Measurements from ENCODE around the gene PTPRD. TPM values are rescaled to one million over a fixed set of nuclear protein-coding genes. Genes with fewer than 3 reads are reported as not detected.

PTPRD gene
- total and polyA plus RNA-seq, 2 donors from 2014 or later: 6.4 to 78.9 TPM

DNA sequence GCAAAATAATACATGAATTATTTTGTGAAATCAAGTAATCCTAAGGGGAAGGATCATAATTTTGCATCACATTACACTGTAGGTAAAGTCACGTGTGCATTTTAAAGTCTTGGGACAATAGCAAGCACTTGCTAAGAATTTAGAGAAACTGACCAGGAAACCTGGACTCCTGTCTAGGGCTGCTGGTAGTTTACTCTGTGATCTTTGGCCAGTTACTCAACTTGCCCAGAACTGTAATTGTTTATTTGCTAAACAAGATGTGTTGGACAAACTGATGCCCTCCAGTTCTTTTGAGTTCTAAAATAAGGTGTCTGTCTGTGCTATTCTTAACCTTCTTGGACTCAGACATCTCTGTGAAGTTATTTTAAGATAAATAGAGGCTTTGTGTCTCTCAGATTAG is 2218.5 kb downstream of the PTPRD start:
- Histone ChIP-seq H3K9ac (ENCODE audit: low read length in 3 of 3) (no peak overlapping the region), H3K4me1 (ENCODE audit: control insufficient read depth in 2 of 3, insufficient read depth in 2 of 3, low read depth in 1 of 3, low read length in 3 of 3) (no peaks in the 10 kb centered on the region), H3K9me3 (ENCODE audit: control insufficient read depth in 2 of 3, insufficient read depth in 1 of 3, low read length in 3 of 3) (no peaks in the 10 kb centered on the region), H3K27ac (ENCODE audit: low read depth in 2 of 2, low read length in 2 of 2) (no peak overlapping the region), H3K27me3 (ENCODE audit: control insufficient read depth, insufficient read depth, low read length) (no peaks in the 10 kb centered on the region), H3K4me3 (ENCODE audit: low read length in 3 of 3) (no peak overlapping the region), H3K36me3 (ENCODE audit: control insufficient read depth in 2 of 3, insufficient read depth in 3 of 3, low read length in 3 of 3) (no peaks in the 10 kb centered on the region)
- no peak for DNase-seq
- intact Hi-C loops (cut with DNase I): no loop called here
- no peak for FAIRE-seq
- TF ChIP-seq, protein P1, sequence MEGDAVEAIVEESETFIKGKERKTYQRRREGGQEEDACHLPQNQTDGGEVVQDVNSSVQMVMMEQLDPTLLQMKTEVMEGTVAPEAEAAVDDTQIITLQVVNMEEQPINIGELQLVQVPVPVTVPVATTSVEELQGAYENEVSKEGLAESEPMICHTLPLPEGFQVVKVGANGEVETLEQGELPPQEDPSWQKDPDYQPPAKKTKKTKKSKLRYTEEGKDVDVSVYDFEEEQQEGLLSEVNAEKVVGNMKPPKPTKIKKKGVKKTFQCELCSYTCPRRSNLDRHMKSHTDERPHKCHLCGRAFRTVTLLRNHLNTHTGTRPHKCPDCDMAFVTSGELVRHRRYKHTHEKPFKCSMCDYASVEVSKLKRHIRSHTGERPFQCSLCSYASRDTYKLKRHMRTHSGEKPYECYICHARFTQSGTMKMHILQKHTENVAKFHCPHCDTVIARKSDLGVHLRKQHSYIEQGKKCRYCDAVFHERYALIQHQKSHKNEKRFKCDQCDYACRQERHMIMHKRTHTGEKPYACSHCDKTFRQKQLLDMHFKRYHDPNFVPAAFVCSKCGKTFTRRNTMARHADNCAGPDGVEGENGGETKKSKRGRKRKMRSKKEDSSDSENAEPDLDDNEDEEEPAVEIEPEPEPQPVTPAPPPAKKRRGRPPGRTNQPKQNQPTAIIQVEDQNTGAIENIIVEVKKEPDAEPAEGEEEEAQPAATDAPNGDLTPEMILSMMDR (IDR thresholded peaks at IDR 0.05; ENCODE audit: borderline replicate concordance, extremely low read depth, insufficient read depth): no peak

DNA sequence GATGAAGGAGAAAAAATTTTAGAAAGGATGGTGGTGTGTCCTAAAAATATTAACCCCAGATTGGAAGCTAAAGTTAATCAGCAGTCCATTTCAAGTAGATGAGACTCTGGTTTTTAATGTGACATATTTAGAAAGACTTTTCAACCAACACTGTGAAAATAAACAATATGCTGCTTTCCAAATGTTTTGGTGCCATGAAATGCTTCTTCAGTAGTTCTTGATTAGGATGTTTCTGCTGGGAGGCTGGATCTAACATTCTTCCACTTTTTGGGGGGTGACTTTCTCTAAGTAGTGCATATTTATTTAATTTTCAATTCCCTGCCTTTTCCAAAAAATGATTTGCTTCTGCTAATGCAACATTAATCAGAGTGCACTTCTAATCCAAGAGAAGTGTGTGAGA is 2219.9 kb downstream of the PTPRD start:
- intact Hi-C loops (cut with DNase I): no loop called here
- no peak overlapping the region for H3K9ac ChIP-seq (ENCODE audit: low read length in 3 of 3)
- no peak overlapping the region for H3K27ac ChIP-seq (ENCODE audit: low read depth in 2 of 2, low read length in 2 of 2)
- no peaks in the 10 kb centered on the region for H3K9me3 ChIP-seq (ENCODE audit: control insufficient read depth in 2 of 3, insufficient read depth in 1 of 3, low read length in 3 of 3)
- no peak for FAIRE-seq
- H3K36me3 ChIP-seq (ENCODE audit: control insufficient read depth in 2 of 3, insufficient read depth in 3 of 3, low read length in 3 of 3): no peaks in the 10 kb centered on the region
- H3K4me1 ChIP-seq (ENCODE audit: control insufficient read depth in 2 of 3, insufficient read depth in 2 of 3, low read depth in 1 of 3, low read length in 3 of 3): no peaks in the 10 kb centered on the region
- H3K4me3 ChIP-seq (ENCODE audit: low read length in 3 of 3): no peak overlapping the region
- TF ChIP-seq, protein P1 (IDR thresholded peaks at IDR 0.05; ENCODE audit: borderline replicate concordance, extremely low read depth, insufficient read depth): no peak
- H3K27me3 ChIP-seq (ENCODE audit: control insufficient read depth, insufficient read depth, low read length): no peaks in the 10 kb centered on the region
- DNase-seq: no peak

GRCh38 chr9:8391566-8391965 is 2221.2 kb downstream of the PTPRD start:
- Histone ChIP-seq H3K4me3 (ENCODE audit: low read length in 3 of 3) (no peak overlapping the region), H3K9ac (ENCODE audit: low read length in 3 of 3) (no peak overlapping the region), H3K27ac (ENCODE audit: low read depth in 2 of 2, low read length in 2 of 2) (no peak overlapping the region), H3K36me3 (ENCODE audit: control insufficient read depth in 2 of 3, insufficient read depth in 3 of 3, low read length in 3 of 3) (no peaks in the 10 kb centered on the region), H3K27me3 (ENCODE audit: control insufficient read depth, insufficient read depth, low read length) (no peaks in the 10 kb centered on the region), H3K9me3 (ENCODE audit: control insufficient read depth in 2 of 3, insufficient read depth in 1 of 3, low read length in 3 of 3) (no peaks in the 10 kb centered on the region), H3K4me1 (ENCODE audit: control insufficient read depth in 2 of 3, insufficient read depth in 2 of 3, low read depth in 1 of 3, low read length in 3 of 3) (no peaks in the 10 kb centered on the region)
- FAIRE-seq (no peak), DNase-seq (no peak)
- TF ChIP-seq, protein P1 (IDR thresholded peaks at IDR 0.05; ENCODE audit: borderline replicate concordance, extremely low read depth, insufficient read depth): no peak
- intact Hi-C loops (cut with DNase I): no loop called here

DNA sequence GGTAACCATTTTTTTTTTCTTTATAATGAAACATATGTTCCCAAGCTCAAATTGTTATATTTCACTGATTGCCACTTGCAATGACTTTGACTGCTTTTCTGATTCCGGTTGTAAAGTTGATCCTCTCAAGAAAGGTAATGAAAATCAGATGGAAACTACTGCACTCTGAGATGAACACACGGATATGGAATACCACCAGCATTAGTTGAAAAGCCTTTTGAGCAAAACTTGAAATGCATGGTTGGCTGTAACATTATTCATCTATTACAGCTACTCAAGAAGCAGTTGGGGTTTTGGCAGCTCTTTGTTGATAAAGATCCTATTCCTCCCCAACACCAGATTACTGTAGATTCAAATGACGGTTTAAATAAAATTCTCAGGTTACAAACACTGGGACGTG is 2221.7 kb downstream of the PTPRD start:
- FAIRE-seq (no peak), DNase-seq (no peak)
- intact Hi-C loops (cut with DNase I): no loop called here
- no peaks in the 10 kb centered on the region for H3K9me3 ChIP-seq (ENCODE audit: control insufficient read depth in 2 of 3, insufficient read depth in 1 of 3, low read length in 3 of 3)
- H3K36me3 ChIP-seq (ENCODE audit: control insufficient read depth in 2 of 3, insufficient read depth in 3 of 3, low read length in 3 of 3): no peaks in the 10 kb centered on the region
- H3K4me3 ChIP-seq (ENCODE audit: low read length in 3 of 3): no peak overlapping the region
- H3K27ac ChIP-seq (ENCODE audit: low read depth in 2 of 2, low read length in 2 of 2): no peak overlapping the region
- no peaks in the 10 kb centered on the region for H3K27me3 ChIP-seq (ENCODE audit: control insufficient read depth, insufficient read depth, low read length)
- no peaks in the 10 kb centered on the region for H3K4me1 ChIP-seq (ENCODE audit: control insufficient read depth in 2 of 3, insufficient read depth in 2 of 3, low read depth in 1 of 3, low read length in 3 of 3)
- H3K9ac ChIP-seq (ENCODE audit: low read length in 3 of 3): no peak overlapping the region
- TF ChIP-seq, protein P1 (IDR thresholded peaks at IDR 0.05; ENCODE audit: borderline replicate concordance, extremely low read depth, insufficient read depth): no peak

Measured in kidney (tissue), 14 donors.